HEK293 (cell line): ENCODE results near the gene FNDC3A.

Experiments
- BCL11A ChIP-seq: fragments of 450-650 bp; formaldehyde crosslinking; IDR thresholded peaks from 2 replicates; pipeline ENCODE4 v1.5.1; 2016; ENCODE audit warnings: low read depth, missing biosample characterization, missing genetic modification characterization
- GLI4 ChIP-seq: fragments of 450-650 bp; formaldehyde crosslinking; IDR thresholded peaks from 2 replicates; pipeline ENCODE4 v1.5.1; 2016; ENCODE audit warnings: missing biosample characterization, missing genetic modification characterization
- KLF10 ChIP-seq: fragments of 450-650 bp; IDR thresholded peaks from 2 replicates; pipeline ENCODE4 v1.5.1; 2018; ENCODE audit warnings: missing biosample characterization, mild to moderate bottlenecking, missing genetic modification characterization
- KLF7 ChIP-seq: fragments of 450-650 bp; formaldehyde crosslinking; IDR thresholded peaks from 2 replicates; pipeline ENCODE4 v1.5.1; 2016; ENCODE audit warnings: missing biosample characterization, missing genetic modification characterization, borderline replicate concordance
- MYNN ChIP-seq: fragments of 450-650 bp; formaldehyde crosslinking; IDR thresholded peaks from 2 replicates; pipeline ENCODE4 v1.5.1; 2016; ENCODE audit warnings: missing biosample characterization, missing genetic modification characterization, borderline replicate concordance
- SP2 ChIP-seq: fragments of 450-650 bp; formaldehyde crosslinking; IDR thresholded peaks from 2 replicates; pipeline ENCODE4 v1.5.1; 2016; ENCODE audit warnings: missing biosample characterization, missing genetic modification characterization
- ZBTB48 ChIP-seq: fragments of 450-650 bp; formaldehyde crosslinking; IDR thresholded peaks from 2 replicates; pipeline ENCODE4 v1.5.1; 2016; ENCODE audit warnings: missing biosample characterization, missing genetic modification characterization
- ZBTB7A ChIP-seq: fragments of 450-650 bp; formaldehyde crosslinking; IDR thresholded peaks from 2 replicates; pipeline ENCODE4 v1.5.1; 2016; ENCODE audit warnings: low read depth, missing biosample characterization, missing genetic modification characterization
- ZIC2 ChIP-seq: fragments of 450-650 bp; formaldehyde crosslinking; IDR thresholded peaks from 2 replicates; pipeline ENCODE4 v1.5.1; 2016; ENCODE audit warnings: missing biosample characterization, missing genetic modification characterization
- ZNF10 ChIP-seq: fragments of 450-650 bp; formaldehyde crosslinking; IDR thresholded peaks from 2 replicates; pipeline ENCODE4 v1.5.1; 2017; ENCODE audit warnings: missing biosample characterization, missing genetic modification characterization
- ZNF132 ChIP-seq: fragments of 450-650 bp; formaldehyde crosslinking; IDR thresholded peaks from 2 replicates; pipeline ENCODE4 v1.5.1; 2017; ENCODE audit warnings: missing biosample characterization, missing genetic modification characterization, borderline replicate concordance
- ZNF133 ChIP-seq: fragments of 450-650 bp; formaldehyde crosslinking; IDR thresholded peaks from 2 replicates; pipeline ENCODE4 v1.5.1; 2016; ENCODE audit warnings: missing biosample characterization, missing genetic modification characterization
- ZNF155 ChIP-seq: fragments of 450-650 bp; formaldehyde crosslinking; IDR thresholded peaks from 2 replicates; pipeline ENCODE4 v1.5.1; 2016; ENCODE audit warnings: missing biosample characterization, missing genetic modification characterization
- ZNF202 ChIP-seq: fragments of 450-650 bp; formaldehyde crosslinking; IDR thresholded peaks from 2 replicates; pipeline ENCODE4 v1.5.1; 2016; ENCODE audit warnings: missing biosample characterization, missing genetic modification characterization, borderline replicate concordance
- ZNF239 ChIP-seq: fragments of 450-650 bp; formaldehyde crosslinking; IDR thresholded peaks from 2 replicates; pipeline ENCODE4 v1.5.1; 2016; ENCODE audit warnings: missing biosample characterization, missing genetic modification characterization
- ZNF311 ChIP-seq: fragments of 450-650 bp; formaldehyde crosslinking; IDR thresholded peaks from 2 replicates; pipeline ENCODE4 v1.5.1; 2017; ENCODE audit warnings: missing biosample characterization, missing genetic modification characterization, borderline replicate concordance
- ZNF350 ChIP-seq: fragments of 450-650 bp; formaldehyde crosslinking; IDR thresholded peaks from 2 replicates; pipeline ENCODE4 v1.5.0; 2017; ENCODE audit warnings: missing biosample characterization, mild to moderate bottlenecking, missing genetic modification characterization
- ZNF473 ChIP-seq: fragments of 450-650 bp; formaldehyde crosslinking; IDR thresholded peaks from 2 replicates; pipeline ENCODE4 v1.5.1; 2017; ENCODE audit warnings: missing biosample characterization, missing genetic modification characterization
- ZNF48 ChIP-seq: fragments of 450-650 bp; formaldehyde crosslinking; IDR thresholded peaks from 2 replicates; pipeline ENCODE4 v1.5.1; 2016; ENCODE audit warnings: missing biosample characterization, missing genetic modification characterization
- ZNF596 ChIP-seq: fragments of 450-650 bp; IDR thresholded peaks from 2 replicates; pipeline ENCODE4 v1.5.0; 2018; ENCODE audit warnings: missing biosample characterization, mild to moderate bottlenecking, missing genetic modification characterization, moderate library complexity
- ZNF600 ChIP-seq: fragments of 450-650 bp; formaldehyde crosslinking; IDR thresholded peaks from 2 replicates; pipeline ENCODE4 v1.5.1; 2016; ENCODE audit warnings: missing biosample characterization, missing genetic modification characterization
- ZNF629 ChIP-seq: fragments of 450-650 bp; formaldehyde crosslinking; IDR thresholded peaks from 2 replicates; pipeline ENCODE4 v1.5.1; 2017; ENCODE audit warnings: missing biosample characterization, missing genetic modification characterization
- ZNF654 ChIP-seq: fragments of 450-650 bp; formaldehyde crosslinking; IDR thresholded peaks from 2 replicates; pipeline ENCODE4 v1.5.1; 2016; ENCODE audit warnings: low read depth, missing biosample characterization, missing genetic modification characterization
- ZNF660 ChIP-seq: fragments of 450-650 bp; IDR thresholded peaks from 2 replicates; pipeline ENCODE4 v1.5.1; 2018; ENCODE audit warnings: missing biosample characterization, mild to moderate bottlenecking, missing genetic modification characterization
- ZNF76 ChIP-seq: fragments of 450-650 bp; formaldehyde crosslinking; IDR thresholded peaks from 2 replicates; pipeline ENCODE4; 2016; ENCODE audit warnings: low read depth, missing biosample characterization, missing genetic modification characterization, borderline replicate concordance
- ZNF791 ChIP-seq: fragments of 450-650 bp; formaldehyde crosslinking; IDR thresholded peaks from 2 replicates; pipeline ENCODE4 v1.5.1; 2016; ENCODE audit warnings: missing biosample characterization, missing genetic modification characterization
- ZNF830 ChIP-seq: fragments of 450-650 bp; IDR thresholded peaks from 2 replicates; pipeline ENCODE4 v1.5.0; 2018; ENCODE audit warnings: missing biosample characterization, missing genetic modification characterization, low read depth, mild to moderate bottlenecking, moderate library complexity
- TF ChIP-seq, protein P1 (sequence below): fragments of 450-650 bp; formaldehyde crosslinking; conservative IDR thresholded peaks from 2 replicates; pipeline ENCODE4 v1.5.1; 2016; ENCODE audit warnings: low read depth, missing biosample characterization, missing genetic modification characterization
- TF ChIP-seq, protein P2 (sequence below): fragments of 450-650 bp; formaldehyde crosslinking; IDR thresholded peaks from 2 replicates; pipeline ENCODE4 v1.5.1; 2016; ENCODE audit warnings: missing biosample characterization, missing genetic modification characterization
- TF ChIP-seq, protein P3 (sequence below): fragments of 450-650 bp; formaldehyde crosslinking; IDR thresholded peaks from 2 replicates; pipeline ENCODE4 v1.5.1; 2017; ENCODE audit warnings: missing biosample characterization, missing genetic modification characterization
- TF ChIP-seq, protein P4 (sequence below): fragments of 450-650 bp; formaldehyde crosslinking; IDR thresholded peaks from 2 replicates; pipeline ENCODE4 v1.5.1; 2016; ENCODE audit warnings: missing biosample characterization, missing genetic modification characterization

Gene FNDC3A

DNA sequence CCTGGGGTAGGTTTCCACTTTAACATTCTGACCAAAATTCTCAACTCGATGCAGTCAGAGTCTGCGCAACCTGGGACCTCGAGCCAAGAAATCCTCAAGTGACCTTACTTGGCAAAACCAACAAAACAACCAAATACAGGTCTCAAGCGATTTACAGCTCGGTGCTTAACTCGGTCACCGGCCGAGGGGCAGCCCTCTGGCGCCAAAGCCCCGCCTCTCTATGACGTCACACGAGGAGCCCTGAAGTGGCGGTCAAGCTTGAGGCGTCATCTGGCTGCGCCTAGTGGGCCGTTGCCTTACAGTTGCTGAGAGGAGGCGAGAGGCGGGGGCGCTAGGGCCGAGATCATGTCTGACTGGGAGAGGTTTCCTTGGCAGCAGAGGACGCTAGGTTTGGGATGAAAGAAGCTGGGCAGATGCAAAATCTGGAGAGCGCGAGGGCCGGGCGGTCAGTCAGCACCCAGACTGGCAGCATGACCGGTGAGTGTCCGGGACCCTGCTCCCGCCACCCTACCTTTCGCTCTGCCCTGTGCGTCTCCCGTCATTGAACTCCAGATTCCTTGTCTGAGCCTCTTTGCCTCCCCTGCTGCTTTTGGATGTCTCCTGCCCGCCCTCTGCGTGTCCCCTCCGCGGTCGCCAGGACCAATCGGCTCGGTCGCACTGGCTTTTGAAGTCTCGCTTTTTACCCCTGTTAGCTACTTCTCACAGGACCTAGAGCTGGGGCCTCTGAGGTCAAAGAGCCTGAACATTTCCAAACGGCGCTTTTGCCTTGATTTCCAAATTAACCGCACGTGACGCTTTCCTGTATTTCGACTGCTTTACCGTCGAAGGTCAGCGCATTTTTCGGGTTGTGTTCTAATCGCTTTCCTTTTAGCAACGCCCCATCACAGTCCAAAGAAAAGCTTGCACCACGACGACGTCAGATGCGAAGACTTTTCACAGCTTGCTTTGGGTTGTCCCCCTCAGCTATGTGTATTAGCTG lies 272.2 kb downstream of the FNDC3A start, which contains the start of gene CDADC1 (continued):
- TF ChIP-seq, protein P1, sequence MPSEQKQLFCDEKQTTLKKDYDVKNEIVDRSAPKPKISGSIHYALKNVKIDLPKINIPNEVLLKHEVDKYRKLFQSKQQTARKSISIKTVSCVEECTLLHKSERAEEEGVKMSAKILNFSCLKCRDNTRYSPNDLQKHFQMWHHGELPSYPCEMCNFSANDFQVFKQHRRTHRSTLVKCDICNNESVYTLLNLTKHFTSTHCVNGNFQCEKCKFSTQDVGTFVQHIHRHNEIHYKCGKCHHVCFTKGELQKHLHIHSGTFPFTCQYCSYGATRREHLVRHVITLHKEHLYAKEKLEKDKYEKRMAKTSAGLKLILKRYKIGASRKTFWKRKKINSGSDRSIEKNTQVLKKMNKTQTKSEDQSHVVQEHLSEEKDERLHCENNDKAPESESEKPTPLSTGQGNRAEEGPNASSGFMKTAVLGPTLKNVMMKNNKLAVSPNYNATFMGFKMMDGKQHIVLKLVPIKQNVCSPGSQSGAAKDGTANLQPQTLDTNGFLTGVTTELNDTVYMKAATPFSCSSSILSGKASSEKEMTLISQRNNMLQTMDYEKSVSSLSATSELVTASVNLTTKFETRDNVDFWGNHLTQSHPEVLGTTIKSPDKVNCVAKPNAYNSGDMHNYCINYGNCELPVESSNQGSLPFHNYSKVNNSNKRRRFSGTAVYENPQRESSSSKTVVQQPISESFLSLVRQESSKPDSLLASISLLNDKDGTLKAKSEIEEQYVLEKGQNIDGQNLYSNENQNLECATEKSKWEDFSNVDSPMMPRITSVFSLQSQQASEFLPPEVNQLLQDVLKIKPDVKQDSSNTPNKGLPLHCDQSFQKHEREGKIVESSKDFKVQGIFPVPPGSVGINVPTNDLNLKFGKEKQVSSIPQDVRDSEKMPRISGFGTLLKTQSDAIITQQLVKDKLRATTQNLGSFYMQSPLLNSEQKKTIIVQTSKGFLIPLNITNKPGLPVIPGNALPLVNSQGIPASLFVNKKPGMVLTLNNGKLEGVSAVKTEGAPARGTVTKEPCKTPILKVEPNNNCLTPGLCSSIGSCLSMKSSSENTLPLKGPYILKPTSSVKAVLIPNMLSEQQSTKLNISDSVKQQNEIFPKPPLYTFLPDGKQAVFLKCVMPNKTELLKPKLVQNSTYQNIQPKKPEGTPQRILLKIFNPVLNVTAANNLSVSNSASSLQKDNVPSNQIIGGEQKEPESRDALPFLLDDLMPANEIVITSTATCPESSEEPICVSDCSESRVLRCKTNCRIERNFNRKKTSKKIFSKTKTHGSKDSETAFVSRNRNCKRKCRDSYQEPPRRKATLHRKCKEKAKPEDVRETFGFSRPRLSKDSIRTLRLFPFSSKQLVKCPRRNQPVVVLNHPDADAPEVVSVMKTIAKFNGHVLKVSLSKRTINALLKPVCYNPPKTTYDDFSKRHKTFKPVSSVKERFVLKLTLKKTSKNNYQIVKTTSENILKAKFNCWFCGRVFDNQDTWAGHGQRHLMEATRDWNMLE: no peak
- no peak for TF ChIP-seq ZNF132 (tag by site-specific recombination)
- TF ChIP-seq ZNF76: peak; percentile 57; the same call in 1 of the 2 replicates
- TF ChIP-seq ZNF239 (tag by site-specific recombination): no peak
- TF ChIP-seq, protein P2, sequence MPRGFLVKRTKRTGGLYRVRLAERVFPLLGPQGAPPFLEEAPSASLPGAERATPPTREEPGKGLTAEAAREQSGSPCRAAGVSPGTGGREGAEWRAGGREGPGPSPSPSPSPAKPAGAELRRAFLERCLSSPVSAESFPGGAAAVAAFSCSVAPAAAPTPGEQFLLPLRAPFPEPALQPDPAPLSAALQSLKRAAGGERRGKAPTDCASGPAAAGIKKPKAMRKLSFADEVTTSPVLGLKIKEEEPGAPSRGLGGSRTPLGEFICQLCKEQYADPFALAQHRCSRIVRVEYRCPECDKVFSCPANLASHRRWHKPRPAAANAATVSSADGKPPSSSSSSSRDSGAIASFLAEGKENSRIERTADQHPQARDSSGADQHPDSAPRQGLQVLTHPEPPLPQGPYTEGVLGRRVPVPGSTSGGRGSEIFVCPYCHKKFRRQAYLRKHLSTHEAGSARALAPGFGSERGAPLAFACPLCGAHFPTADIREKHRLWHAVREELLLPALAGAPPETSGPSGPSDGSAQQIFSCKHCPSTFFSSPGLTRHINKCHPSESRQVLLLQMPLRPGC (tag by site-specific recombination): no peak
- TF ChIP-seq KLF7 (tag by site-specific recombination): no peak
- TF ChIP-seq, protein P3, sequence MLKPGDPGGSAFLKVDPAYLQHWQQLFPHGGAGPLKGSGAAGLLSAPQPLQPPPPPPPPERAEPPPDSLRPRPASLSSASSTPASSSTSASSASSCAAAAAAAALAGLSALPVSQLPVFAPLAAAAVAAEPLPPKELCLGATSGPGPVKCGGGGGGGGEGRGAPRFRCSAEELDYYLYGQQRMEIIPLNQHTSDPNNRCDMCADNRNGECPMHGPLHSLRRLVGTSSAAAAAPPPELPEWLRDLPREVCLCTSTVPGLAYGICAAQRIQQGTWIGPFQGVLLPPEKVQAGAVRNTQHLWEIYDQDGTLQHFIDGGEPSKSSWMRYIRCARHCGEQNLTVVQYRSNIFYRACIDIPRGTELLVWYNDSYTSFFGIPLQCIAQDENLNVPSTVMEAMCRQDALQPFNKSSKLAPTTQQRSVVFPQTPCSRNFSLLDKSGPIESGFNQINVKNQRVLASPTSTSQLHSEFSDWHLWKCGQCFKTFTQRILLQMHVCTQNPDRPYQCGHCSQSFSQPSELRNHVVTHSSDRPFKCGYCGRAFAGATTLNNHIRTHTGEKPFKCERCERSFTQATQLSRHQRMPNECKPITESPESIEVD (tag by site-specific recombination): no peak
- no peak for TF ChIP-seq ZNF830 (tag by site-specific recombination)
- TF ChIP-seq, protein P4, sequence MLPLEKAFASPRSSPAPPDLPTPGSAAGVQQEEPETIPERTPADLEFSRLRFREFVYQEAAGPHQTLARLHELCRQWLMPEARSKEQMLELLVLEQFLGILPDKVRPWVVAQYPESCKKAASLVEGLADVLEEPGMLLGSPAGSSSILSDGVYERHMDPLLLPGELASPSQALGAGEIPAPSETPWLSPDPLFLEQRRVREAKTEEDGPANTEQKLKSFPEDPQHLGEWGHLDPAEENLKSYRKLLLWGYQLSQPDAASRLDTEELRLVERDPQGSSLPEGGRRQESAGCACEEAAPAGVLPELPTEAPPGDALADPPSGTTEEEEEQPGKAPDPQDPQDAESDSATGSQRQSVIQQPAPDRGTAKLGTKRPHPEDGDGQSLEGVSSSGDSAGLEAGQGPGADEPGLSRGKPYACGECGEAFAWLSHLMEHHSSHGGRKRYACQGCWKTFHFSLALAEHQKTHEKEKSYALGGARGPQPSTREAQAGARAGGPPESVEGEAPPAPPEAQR (tag by site-specific recombination): no peak
- TF ChIP-seq ZNF48 (tag by site-specific recombination): no peak
- peak; percentile 11 for TF ChIP-seq ZNF600 (tag by site-specific recombination)
- TF ChIP-seq ZNF311: no peak
- TF ChIP-seq ZNF350 (tag by site-specific recombination): no peak
- peak; percentile 90; the same call in 1 of the 2 replicates for TF ChIP-seq BCL11A
- no peak for TF ChIP-seq ZNF654 (tag by site-specific recombination)
- no peak for TF ChIP-seq KLF10
- TF ChIP-seq ZNF629: peak; percentile 100
- peak; percentile 66 for TF ChIP-seq SP2 (tag by site-specific recombination)
- TF ChIP-seq ZNF155 (tag by site-specific recombination): no peak
- TF ChIP-seq ZNF10 (tag by site-specific recombination): peak; percentile 54; the same call in 1 of the 2 replicates
- TF ChIP-seq ZNF133: no peak
- no peak for TF ChIP-seq ZBTB7A (tag by site-specific recombination)
- TF ChIP-seq ZNF596 (tag by site-specific recombination): no peak
- TF ChIP-seq ZNF473 (tag by site-specific recombination): no peak
- peak; percentile 66; the same call in 1 of the 2 replicates for TF ChIP-seq GLI4
- no peak; the same call in 1 of the 2 replicates for TF ChIP-seq ZIC2 (tag by site-specific recombination)
- no peak for TF ChIP-seq ZNF202 (tag by site-specific recombination)
- no peak for TF ChIP-seq ZNF791 (tag by site-specific recombination)
- 0 out of 2 replicates have a peak, but pooled peaks have one; percentile 23 for TF ChIP-seq ZNF660
- no peak for TF ChIP-seq ZBTB48 (tag by site-specific recombination)
- no peak for TF ChIP-seq MYNN
